GM19452 (cell line): ENCODE results near the gene PRKAR1A.
"Not testable (repeated sequence)": the region's sequence is repeated elsewhere in the genome, so short reads cannot be mapped to it uniquely, and the experiment has no call there.

Experiments used
- ATAC-seq: cut with Tn5 transposase; IDR thresholded peaks from one replicate; pipeline ENCODE4 v1.9.1; 2021; ENCODE audit not compliant: unreplicated experiment

The PRKAR1A gene

GRCh38 chr17:68512247-68512959 lies at the start of gene PRKAR1A:
Gene PRKAR1A, plus strand, starts transcription at chr17:68512430. Its CDS starts 2,970 bp downstream, at chr17:68515400.
- ATAC-seq, result peak; percentile 89

- ATAC-seq, result no peak
These were observed 48.8 kb upstream of the PRKAR1A start for GRCh38 chr17:68463211-68464019.

- ATAC-seq, result no peak
These were observed 43.9 kb upstream of the PRKAR1A start for GRCh38 chr17:68468334-68468733.

- ATAC-seq, result no peak
These were observed 43.4 kb upstream of the PRKAR1A start for GRCh38 chr17:68468788-68469187.

GRCh38 chr17:68470961-68471360 lies 41.3 kb upstream of the PRKAR1A start:
- ATAC-seq, result no peak

- ATAC-seq, result no peak
These were observed 31.3 kb upstream of the PRKAR1A start for GRCh38 chr17:68480885-68481284.

GRCh38 chr17:68482576-68483041 lies 29.6 kb upstream of the PRKAR1A start:
- ATAC-seq, result no peak

GRCh38 chr17:68484458-68484857 lies 27.8 kb upstream of the PRKAR1A start:
- no peak for ATAC-seq

GRCh38 chr17:68489919-68490318 lies 22.3 kb upstream of the PRKAR1A start:
- ATAC-seq, result no peak

GRCh38 chr17:68491381-68492231 lies 20.6 kb upstream of the PRKAR1A start:
- ATAC-seq, result no peak

- ATAC-seq, result not testable (repeated sequence)
These were observed 19.7 kb upstream of the PRKAR1A start for GRCh38 chr17:68492394-68493054.

GRCh38 chr17:68495081-68495480 lies 17.1 kb upstream of the PRKAR1A start:
- ATAC-seq, result no peak

GRCh38 chr17:68497885-68498319 lies 14.3 kb upstream of the PRKAR1A start:
- ATAC-seq, result peak; percentile 92

- peak; percentile 31 for ATAC-seq
These were observed 13.5 kb upstream of the PRKAR1A start for GRCh38 chr17:68498479-68499326.

- no peak for ATAC-seq
These were observed 12.6 kb upstream of the PRKAR1A start for GRCh38 chr17:68499587-68499986.

GRCh38 chr17:68501074-68501473 lies 11.2 kb upstream of the PRKAR1A start:
- ATAC-seq, result no peak

- no peak for ATAC-seq
These were observed 6.3 kb upstream of the PRKAR1A start for GRCh38 chr17:68505951-68506350.

- no peak for ATAC-seq
These were observed 4.7 kb upstream of the PRKAR1A start for GRCh38 chr17:68507576-68507975.

GRCh38 chr17:68509141-68510057 lies 2.8 kb upstream of the PRKAR1A start:
- ATAC-seq, result no peak
